Ascending aorta (tissue), 2 donors: ENCODE results near the gene DOCK2. TPM values are rescaled to one million over a fixed set of nuclear protein-coding genes. Genes with fewer than 3 reads are reported as not detected.

Experiments used
- DNase-seq, 2 donors: peaks; one replicate each; pipeline ENCODE4 v3.0.0-alpha.2; 2019; ENCODE audit warnings: low spot score in 2 of 2
- H3K27ac ChIP-seq, 2 donors: fragments of 200-600 bp; sonication (generic); one replicate each; pipeline ENCODE4 v1.5.1; 2016 to 2017; ENCODE audit warnings: mild to moderate bottlenecking in 1 of 2
- H3K27me3 ChIP-seq: fragments of 200-600 bp; sonication (generic); one replicate; pipeline ENCODE4 v1.5.1; 2017
- H3K36me3 ChIP-seq, 2 donors: fragments of 200-600 bp; sonication (generic); one replicate each; pipeline ENCODE4 v1.5.1; 2016
- H3K4me1 ChIP-seq, 2 donors: fragments of 200-600 bp; sonication (generic); one replicate each; pipeline ENCODE4 v1.5.1; 2016 to 2017; ENCODE audit warnings: mild to moderate bottlenecking in 1 of 2
- H3K4me3 ChIP-seq, 2 donors: fragments of 200-600 bp; sonication (generic); one replicate each; pipeline ENCODE4 v1.5.1; 2016 to 2017; ENCODE audit warnings: mild to moderate bottlenecking in 1 of 2
- H3K9me3 ChIP-seq, 2 donors: fragments of 200-600 bp; sonication (generic); one replicate each; pipeline ENCODE4 v1.5.1; 2016
- CTCF ChIP-seq, 3 experiments: fragments of 200-600 bp in 2 of 3; fragments of 450-650 bp in 1 of 3; sonication (generic) in 2 of 3; IDR thresholded peaks; one replicate each; pipeline ENCODE4 v1.5.1; 2016 to 2019; ENCODE audit warnings: antibody characterized with exemption in 3 of 3, mild to moderate bottlenecking in 1 of 3, moderate library complexity in 1 of 3
- intact Hi-C: fragments of 100-400 bp; cut with DNase I; formaldehyde crosslinking; loops from one replicate; pipeline ENCODE4 v1.15.1; 2023
- total RNA-seq: library from RNA; depleted of rRNA; stranded (reverse); fragments of >200 nt; gene quantifications from one replicate; pipeline ENCODE4 v1.1.0, GENCODE V29; 2016

DOCK2 gene
- total RNA-seq, 1 donor from 2014 or later = 33.1 TPM

GRCh38 chr5:169705322-169705721 lies 68.2 kb downstream of the DOCK2 start:
- Histone ChIP-seq H3K27ac (no peak overlapping the region), H3K4me1 (no peaks in the 10 kb centered on the region), H3K36me3 (no peaks in the 10 kb centered on the region), H3K4me3 (no peak overlapping the region), H3K9me3 (no peaks in the 10 kb centered on the region), H3K27me3 (no peaks in the 10 kb centered on the region)
- no peak for DNase-seq
- intact Hi-C loops = no loop called here
- TF ChIP-seq CTCF (IDR thresholded peaks at IDR 0.05) = no peak

DNA sequence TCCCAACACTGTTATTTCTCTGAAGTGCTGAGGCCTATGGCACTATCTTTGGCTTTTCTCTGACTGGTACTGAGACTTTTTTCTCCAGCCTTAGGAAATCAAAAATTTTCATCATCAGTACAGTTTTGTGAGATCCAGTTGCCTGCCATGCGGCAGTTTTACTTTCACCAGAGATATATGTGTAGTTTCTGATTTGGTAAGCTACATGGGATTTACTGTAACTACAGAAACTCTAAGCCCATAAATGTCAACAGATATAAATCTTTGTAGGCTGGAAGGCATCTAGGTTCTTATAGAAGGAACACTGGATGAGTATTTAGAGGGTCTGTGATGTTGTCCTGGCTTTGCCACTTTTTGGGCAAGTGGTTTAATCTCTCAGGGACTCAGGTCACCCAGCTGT lies 69.0 kb downstream of the DOCK2 start:
- DNase-seq = no peak
- intact Hi-C loops = no loop called here
- no peaks in the 10 kb centered on the region for H3K27me3 ChIP-seq
- no peak overlapping the region for H3K27ac ChIP-seq
- H3K4me3 ChIP-seq = no peak overlapping the region
- no peaks in the 10 kb centered on the region for H3K4me1 ChIP-seq
- no peaks in the 10 kb centered on the region for H3K9me3 ChIP-seq
- H3K36me3 ChIP-seq = no peaks in the 10 kb centered on the region
- no peak for TF ChIP-seq CTCF (IDR thresholded peaks at IDR 0.05)

DNA sequence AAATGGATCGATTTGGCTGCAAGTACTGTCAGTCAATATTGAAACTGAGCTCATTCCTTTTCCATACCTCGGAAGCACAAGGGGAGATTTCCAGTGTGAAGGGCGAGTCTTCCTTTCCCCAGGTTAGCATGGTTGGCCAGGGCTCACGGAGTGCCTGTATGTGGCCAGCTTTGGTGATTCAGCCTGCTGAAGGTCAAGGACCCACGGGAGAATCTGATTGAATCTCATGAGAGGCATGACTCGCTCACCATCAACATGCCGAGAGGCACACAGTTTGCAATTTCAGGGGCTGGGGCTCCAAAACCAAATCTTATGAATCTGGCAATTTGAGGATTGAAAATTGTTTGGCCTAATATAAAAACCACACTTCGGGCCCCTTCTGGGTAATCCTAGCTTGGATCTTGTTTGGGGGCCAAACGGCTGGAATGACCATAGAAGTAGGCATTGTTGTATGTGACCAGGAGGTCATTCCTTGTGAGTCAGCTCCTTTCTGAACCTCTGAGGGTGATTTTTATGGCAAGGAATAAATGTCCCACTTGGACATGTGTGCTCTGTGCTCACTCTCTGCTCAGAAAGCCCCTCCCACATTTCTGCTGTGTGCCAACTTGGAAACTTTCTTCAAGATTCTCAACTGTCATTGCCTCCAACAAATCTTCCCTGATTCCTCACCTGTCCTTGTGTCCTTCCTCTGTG lies 69.8 kb downstream of the DOCK2 start:
- Histone ChIP-seq H3K4me3 (no peak overlapping the region), H3K9me3 (no peaks in the 10 kb centered on the region), H3K27me3 (no peaks in the 10 kb centered on the region), H3K36me3 (no peaks in the 10 kb centered on the region), H3K4me1 (no peaks in the 10 kb centered on the region), H3K27ac (no peak overlapping the region)
- intact Hi-C loops = no loop called here
- no peak for DNase-seq
- TF ChIP-seq CTCF (IDR thresholded peaks at IDR 0.05) = no peak

- no peak for DNase-seq
- no peak overlapping the region for H3K27ac ChIP-seq
- H3K27me3 ChIP-seq = no peaks in the 10 kb centered on the region
- no peaks in the 10 kb centered on the region for H3K9me3 ChIP-seq
- intact Hi-C loops = no loop called here
- no peak for TF ChIP-seq CTCF (IDR thresholded peaks at IDR 0.05)
- H3K4me1 ChIP-seq = no peaks in the 10 kb centered on the region
- no peak overlapping the region for H3K4me3 ChIP-seq
- no peaks in the 10 kb centered on the region for H3K36me3 ChIP-seq
These were observed 70.6 kb downstream of the DOCK2 start for GRCh38 chr5:169707686-169708085.

GRCh38 chr5:169710675-169711074 lies 73.6 kb downstream of the DOCK2 start:
- Histone ChIP-seq H3K9me3 (no peaks in the 10 kb centered on the region), H3K27me3 (no peaks in the 10 kb centered on the region), H3K27ac (no peak overlapping the region), H3K4me1 (no peaks in the 10 kb centered on the region), H3K4me3 (no peak overlapping the region), H3K36me3 (no peaks in the 10 kb centered on the region)
- no peak for TF ChIP-seq CTCF (IDR thresholded peaks at IDR 0.05)
- no peak for DNase-seq
- intact Hi-C loops = no loop called here
